Colonic mucosa (tissue), 4 donors: ENCODE data around the gene BLM. TPM values are rescaled to one million over a fixed set of nuclear protein-coding genes. Genes with fewer than 3 reads are reported as not detected.
"Not testable (repeated sequence)": the region's sequence is repeated elsewhere in the genome, so short reads cannot be mapped to it uniquely, and the experiment has no call there.

Source experiments
- DNase-seq: peaks from one replicate; pipeline ENCODE4 v3.0.0-alpha.2; 2020
- H3K27ac ChIP-seq: fragments of 200-600 bp; one replicate; pipeline ENCODE4 v1.8.0; 2021
- H3K27me3 ChIP-seq: fragments of 200-600 bp; one replicate; pipeline ENCODE4 v1.8.0; 2021
- H3K36me3 ChIP-seq: fragments of 200-600 bp; one replicate; pipeline ENCODE4 v1.8.0; 2021
- H3K4me1 ChIP-seq: fragments of 200-600 bp; one replicate; pipeline ENCODE4 v1.8.0; 2021; ENCODE audit warnings: mild to moderate bottlenecking
- H3K4me3 ChIP-seq: fragments of 200-600 bp; one replicate; pipeline ENCODE4 v1.8.0; 2021
- H3K9ac ChIP-seq, 2 donors: one replicate each; pipeline ENCODE4 v1.7.0; 2013; ENCODE audit warnings: control low read depth in 2 of 2, low read depth in 2 of 2, low read length in 2 of 2
- H3K9me3 ChIP-seq: fragments of 200-600 bp; one replicate; pipeline ENCODE4 v1.8.0; 2021
- intact Hi-C: fragments of 100-400 bp; cut with DNase I; formaldehyde crosslinking; loops from one replicate; pipeline ENCODE4 v1.14.1; 2022
- total RNA-seq, 2 donors: library from RNA; stranded (reverse); fragmentation: NEBNext Ultra II Directional in 1 of 2; extraction: Animal tissue kit (Norgen Biotek cat#: 25700) in 1 of 2; gene quantifications; one replicate each; pipeline ENCODE4 v1.2.1, GENCODE V29; 2021
- TF ChIP-seq, protein P1 (sequence below): fragments of 200-600 bp; IDR thresholded peaks from one replicate; pipeline ENCODE4 v1.8.0; 2022; ENCODE audit warnings: antibody characterized with exemption, mild to moderate bottlenecking
- donor health status: healthy.
- donor health status: DM: no; HTN: no; CAD: no.
- donor health status: DM: no; HTN: no; CAD: no.

BLM gene
- total RNA-seq, 2 donors from 2014 or later, result 3.3 to 16.7 TPM

DNA sequence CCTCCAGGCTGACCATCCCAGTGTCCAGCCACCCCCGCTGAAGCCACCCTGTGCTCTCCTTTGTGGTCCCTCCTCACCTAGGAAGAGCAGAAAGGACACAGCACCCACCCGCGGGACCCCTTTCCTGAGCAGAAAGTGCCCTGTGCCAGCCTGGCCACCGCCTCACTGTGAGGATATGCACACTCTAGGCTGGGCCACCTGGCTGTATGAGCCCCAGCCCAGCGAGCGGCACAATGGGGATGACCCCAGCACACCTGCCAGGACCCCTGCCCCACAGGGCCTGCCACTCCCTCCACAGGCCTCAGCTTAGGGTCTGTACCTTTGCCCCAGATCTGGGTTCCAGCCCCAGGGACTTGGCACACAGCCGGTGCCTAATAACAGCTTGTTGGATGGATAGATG is 103.3 kb downstream of the BLM start:
- no peak for DNase-seq
- Histone ChIP-seq H3K9me3 (no peaks in the 10 kb centered on the region), H3K4me3 (no peak overlapping the region), H3K27me3 (no peaks in the 10 kb centered on the region), H3K27ac (no peak overlapping the region), H3K4me1 (no peaks in the 10 kb centered on the region), H3K9ac (no peak overlapping the region), H3K36me3 (no peaks in the 10 kb centered on the region)
- intact Hi-C loops, result no loop called here
- TF ChIP-seq, protein P1, sequence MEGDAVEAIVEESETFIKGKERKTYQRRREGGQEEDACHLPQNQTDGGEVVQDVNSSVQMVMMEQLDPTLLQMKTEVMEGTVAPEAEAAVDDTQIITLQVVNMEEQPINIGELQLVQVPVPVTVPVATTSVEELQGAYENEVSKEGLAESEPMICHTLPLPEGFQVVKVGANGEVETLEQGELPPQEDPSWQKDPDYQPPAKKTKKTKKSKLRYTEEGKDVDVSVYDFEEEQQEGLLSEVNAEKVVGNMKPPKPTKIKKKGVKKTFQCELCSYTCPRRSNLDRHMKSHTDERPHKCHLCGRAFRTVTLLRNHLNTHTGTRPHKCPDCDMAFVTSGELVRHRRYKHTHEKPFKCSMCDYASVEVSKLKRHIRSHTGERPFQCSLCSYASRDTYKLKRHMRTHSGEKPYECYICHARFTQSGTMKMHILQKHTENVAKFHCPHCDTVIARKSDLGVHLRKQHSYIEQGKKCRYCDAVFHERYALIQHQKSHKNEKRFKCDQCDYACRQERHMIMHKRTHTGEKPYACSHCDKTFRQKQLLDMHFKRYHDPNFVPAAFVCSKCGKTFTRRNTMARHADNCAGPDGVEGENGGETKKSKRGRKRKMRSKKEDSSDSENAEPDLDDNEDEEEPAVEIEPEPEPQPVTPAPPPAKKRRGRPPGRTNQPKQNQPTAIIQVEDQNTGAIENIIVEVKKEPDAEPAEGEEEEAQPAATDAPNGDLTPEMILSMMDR, result no peak

DNA sequence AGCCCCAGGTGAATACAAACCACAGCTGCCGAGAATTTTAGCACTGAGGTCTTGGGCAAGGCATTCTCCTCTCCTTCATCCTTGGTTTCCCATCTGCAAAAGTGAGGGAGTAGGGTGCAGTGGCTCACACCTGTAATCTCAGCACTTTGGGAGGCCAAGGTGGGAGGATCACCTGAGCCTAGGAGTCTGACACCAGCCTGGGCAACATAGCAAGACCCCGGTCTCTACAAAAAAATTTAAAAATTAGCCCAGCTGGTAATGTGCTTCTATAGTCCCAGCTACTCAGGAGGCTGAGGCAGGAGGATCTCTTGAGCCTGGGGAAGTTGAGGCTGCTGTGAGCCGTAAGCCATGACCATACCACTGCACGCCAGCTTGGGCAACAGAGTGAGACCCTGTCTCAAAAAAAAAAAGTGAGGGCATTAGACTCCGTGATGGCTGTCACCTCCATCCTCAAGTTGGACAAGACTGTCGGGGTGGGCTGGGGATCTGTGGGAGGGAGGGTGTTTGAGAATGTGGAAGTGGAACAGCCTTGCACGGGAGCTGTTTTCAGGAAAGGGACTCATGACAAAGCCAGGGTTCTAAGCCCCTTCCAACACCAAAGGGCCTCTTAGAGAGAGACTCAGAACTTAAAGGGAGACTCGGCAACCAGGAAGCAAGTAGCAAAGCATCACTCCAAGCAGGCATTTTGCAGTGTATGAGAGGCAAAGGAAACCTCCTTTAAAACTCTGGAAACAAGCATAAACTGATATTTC is 105.2 kb downstream of the BLM start:
- H3K4me1 ChIP-seq, result no peaks in the 10 kb centered on the region
- intact Hi-C loops, result no loop called here
- H3K9me3 ChIP-seq, result no peaks in the 10 kb centered on the region
- no peak overlapping the region for H3K4me3 ChIP-seq
- no peaks in the 10 kb centered on the region for H3K36me3 ChIP-seq
- TF ChIP-seq, protein P1, result no peak
- no peak overlapping the region for H3K27ac ChIP-seq
- no peaks in the 10 kb centered on the region for H3K27me3 ChIP-seq
- no peak for DNase-seq
- H3K9ac ChIP-seq, result no peak overlapping the region

DNA sequence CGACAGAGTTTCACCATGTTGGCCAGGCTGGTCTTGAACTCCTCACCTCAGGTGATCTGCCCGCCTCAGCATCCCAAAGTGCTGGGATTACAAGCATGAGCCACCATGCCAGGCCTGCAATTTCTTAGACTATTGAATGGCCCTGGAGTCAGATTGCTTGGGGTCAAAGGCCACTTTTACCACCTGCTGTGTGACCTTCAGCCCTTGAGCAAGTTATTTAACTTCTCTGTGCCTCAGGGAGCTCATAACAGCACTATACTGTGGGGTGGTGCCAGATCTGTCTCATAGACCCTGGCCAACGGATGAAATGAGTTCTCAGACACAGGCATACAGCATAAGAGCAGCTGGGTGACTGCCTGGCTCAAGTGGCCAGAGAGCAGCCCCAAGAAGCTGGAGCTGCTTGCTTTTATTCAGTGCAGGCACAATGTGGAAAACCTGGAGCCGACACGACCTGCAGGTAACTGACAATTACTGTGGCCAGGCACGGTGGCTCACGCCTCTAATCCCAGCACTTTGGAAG is 106.4 kb downstream of the BLM start:
- no peaks in the 10 kb centered on the region for H3K27me3 ChIP-seq
- TF ChIP-seq, protein P1, result no peak
- peak; percentile 81 for DNase-seq
- H3K4me1 ChIP-seq, result no peaks in the 10 kb centered on the region
- no peaks in the 10 kb centered on the region for H3K36me3 ChIP-seq
- H3K9ac ChIP-seq, result no peak overlapping the region
- peak overlapping the region; percentile 62 for H3K27ac ChIP-seq
- H3K4me3 ChIP-seq, result no peak overlapping the region
- intact Hi-C loops, result no loop called here
- no peaks in the 10 kb centered on the region for H3K9me3 ChIP-seq

DNA sequence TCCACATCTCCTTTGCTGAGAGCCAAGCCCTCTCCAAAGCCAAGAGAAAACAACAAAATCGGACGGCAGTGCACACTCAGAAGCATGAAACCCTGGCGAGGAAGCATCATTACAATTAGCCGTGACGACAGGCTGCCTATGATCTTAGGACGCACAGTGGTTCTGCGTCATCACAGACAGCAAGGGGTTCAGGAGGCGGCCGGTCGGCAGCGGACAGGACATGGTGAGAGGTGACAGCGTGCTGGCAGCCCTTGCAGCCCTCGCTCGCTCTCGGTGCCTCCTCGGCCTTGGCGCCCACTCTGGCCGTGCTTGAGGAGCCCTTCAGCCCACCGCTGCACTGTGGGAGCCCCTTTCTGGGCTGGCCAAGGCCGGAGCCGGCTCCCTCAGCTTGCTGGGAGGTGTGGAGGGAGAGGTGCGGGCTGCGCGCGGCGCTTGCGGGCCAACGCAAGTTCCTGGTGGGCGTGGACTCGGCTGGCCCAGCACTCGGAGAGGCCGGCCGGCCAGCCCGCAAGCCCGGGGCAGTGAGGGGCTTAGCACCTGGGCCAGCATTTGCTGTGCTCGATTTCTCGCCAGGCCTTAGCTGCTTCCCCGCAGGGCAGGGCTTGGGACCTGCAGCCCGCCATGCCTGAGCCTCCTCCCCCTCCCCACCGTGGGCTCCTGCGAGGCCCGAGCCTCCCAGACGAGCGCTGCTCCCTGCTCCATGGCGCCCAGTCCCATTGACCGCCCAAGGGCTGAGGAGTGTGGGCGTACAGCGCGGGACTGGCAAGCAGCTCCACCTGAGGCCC is 108.2 kb downstream of the BLM start:
- H3K9me3 ChIP-seq, H3K27ac ChIP-seq, H3K4me1 ChIP-seq, DNase-seq, intact Hi-C loops, H3K36me3 ChIP-seq, H3K4me3 ChIP-seq, H3K27me3 ChIP-seq, H3K9ac ChIP-seq: not testable (repeated sequence)

DNA sequence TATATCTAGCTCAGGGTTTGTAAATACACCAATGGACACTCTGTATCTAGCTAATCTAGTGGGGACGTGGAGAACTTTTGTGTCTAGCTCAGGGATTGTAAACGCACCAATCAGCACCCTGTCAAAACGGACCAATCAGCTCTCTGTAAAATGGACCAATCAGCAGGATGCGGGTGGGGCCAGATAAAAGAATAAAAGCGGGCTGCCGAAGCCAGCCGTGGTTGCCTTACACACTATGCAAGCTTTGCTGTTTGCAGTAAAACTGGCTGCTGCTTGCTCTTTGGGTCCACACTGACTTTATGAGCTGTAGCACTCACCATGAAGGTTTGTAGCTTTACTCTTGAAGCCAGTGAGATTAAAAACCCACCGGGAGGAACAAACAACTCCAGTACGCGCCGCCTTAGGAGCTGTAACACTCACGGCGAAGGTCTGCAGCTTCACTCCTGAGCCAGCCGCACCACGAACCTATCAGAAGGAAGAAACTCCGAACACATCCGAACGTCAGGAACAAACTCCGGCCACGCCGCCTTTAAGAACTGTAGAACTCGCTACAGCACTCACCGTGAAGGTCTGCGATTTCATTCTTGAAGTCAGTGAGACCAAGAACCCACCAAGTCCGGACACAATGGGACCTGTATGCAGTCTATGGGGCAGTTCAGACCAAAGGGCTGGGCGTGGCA is 109.2 kb downstream of the BLM start:
- H3K9ac ChIP-seq, H3K9me3 ChIP-seq, H3K27ac ChIP-seq, H3K36me3 ChIP-seq, H3K4me3 ChIP-seq, intact Hi-C loops, H3K4me1 ChIP-seq, DNase-seq, H3K27me3 ChIP-seq: not testable (repeated sequence)

DNA sequence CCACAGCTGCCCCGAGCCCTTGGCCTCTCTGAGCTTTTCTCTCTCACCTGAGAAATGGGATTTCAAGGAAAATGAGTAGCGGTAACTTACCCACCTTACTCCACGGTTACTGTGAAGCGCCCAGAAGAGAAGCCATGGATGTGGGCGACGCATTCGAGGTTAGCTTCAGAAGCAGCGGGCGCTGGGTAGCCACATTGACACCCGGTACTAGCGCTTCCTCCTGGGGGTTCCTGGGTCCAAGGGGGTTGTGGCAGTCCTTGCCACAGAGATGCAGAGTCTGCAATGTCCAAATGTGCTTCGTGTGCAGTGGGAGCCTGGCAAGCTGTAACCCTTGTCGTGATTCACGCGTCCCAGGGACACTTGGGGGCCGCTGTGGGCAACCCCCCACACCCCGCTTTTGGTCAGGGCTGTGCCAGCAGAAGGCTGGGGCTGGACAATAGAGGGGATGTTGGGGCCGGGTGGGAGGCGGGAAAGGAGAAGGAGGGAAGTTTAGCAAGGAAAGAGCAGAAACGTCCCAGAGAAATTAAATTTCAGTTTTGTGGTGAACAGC is 109.8 kb downstream of the BLM start:
- intact Hi-C loops, result no loop called here
- Histone ChIP-seq H3K4me1 (no peaks in the 10 kb centered on the region), H3K27ac (no peak overlapping the region), H3K36me3 (no peaks in the 10 kb centered on the region), H3K27me3 (no peaks in the 10 kb centered on the region), H3K4me3 (no peak overlapping the region), H3K9me3 (no peaks in the 10 kb centered on the region), H3K9ac (no peak overlapping the region)
- TF ChIP-seq, protein P1, result no peak
- no peak for DNase-seq
